ENCODE measurements around the gene MPPED2.

MPPED2 gene

GRCh38 chr11:30511408-30511807 lies 74.7 kb downstream of the MPPED2 start:
- no peak for TF ChIP-seq CTCF (IDR thresholded peaks at IDR 0.05)
- Histone ChIP-seq H3K79me2 (no peaks in the 10 kb centered on the region), H3K27me3 (ENCODE audit: control insufficient read depth, insufficient read depth, low read length) (no peaks in the 10 kb centered on the region), H3K9me3 (ENCODE audit: control insufficient read depth, low read length) (no peaks in the 10 kb centered on the region), H3K9ac (no peak overlapping the region), H3K36me3 (ENCODE audit: control insufficient read depth, insufficient read depth, low read length) (no peaks in the 10 kb centered on the region), H3K27ac (no peak overlapping the region), H3K4me2 (ENCODE audit: low read length) (no peak overlapping the region), H3K4me3 (ENCODE audit: low read depth, low read length) (no peak overlapping the region), H2AFZ (no peak overlapping the region), H3K4me1 (no peaks in the 10 kb centered on the region)

- Histone ChIP-seq H3K4me1 (no peaks in the 10 kb centered on the region), H3K27ac (no peak overlapping the region), H3K79me2 (no peaks in the 10 kb centered on the region), H3K9ac (no peak overlapping the region), H3K27me3 (ENCODE audit: control insufficient read depth, insufficient read depth, low read length) (no peaks in the 10 kb centered on the region), H3K4me3 (ENCODE audit: low read depth, low read length) (no peak overlapping the region), H2AFZ (no peak overlapping the region), H3K4me2 (ENCODE audit: low read length) (no peak overlapping the region), H3K36me3 (ENCODE audit: control insufficient read depth, insufficient read depth, low read length) (no peaks in the 10 kb centered on the region), H3K9me3 (ENCODE audit: control insufficient read depth, low read length) (no peaks in the 10 kb centered on the region)
- no peak for TF ChIP-seq CTCF (IDR thresholded peaks at IDR 0.05)
Measured at GRCh38 chr11:30510750-30511149, 75.4 kb downstream of the MPPED2 start.

GRCh38 chr11:30509364-30509763 lies 76.8 kb downstream of the MPPED2 start:
- Histone ChIP-seq H3K27ac (no peak overlapping the region), H3K9ac (no peak overlapping the region), H3K9me3 (ENCODE audit: control insufficient read depth, low read length) (no peaks in the 10 kb centered on the region), H3K36me3 (ENCODE audit: control insufficient read depth, insufficient read depth, low read length) (no peaks in the 10 kb centered on the region), H3K4me1 (no peaks in the 10 kb centered on the region), H3K27me3 (ENCODE audit: control insufficient read depth, insufficient read depth, low read length) (no peaks in the 10 kb centered on the region), H2AFZ (no peak overlapping the region), H3K4me3 (ENCODE audit: low read depth, low read length) (no peak overlapping the region), H3K4me2 (ENCODE audit: low read length) (no peak overlapping the region), H3K79me2 (no peaks in the 10 kb centered on the region)
- TF ChIP-seq CTCF (IDR thresholded peaks at IDR 0.05) = no peak

GRCh38 chr11:30508594-30508993 lies 77.6 kb downstream of the MPPED2 start:
- H3K4me3 ChIP-seq (ENCODE audit: low read depth, low read length) = no peak overlapping the region
- H2AFZ ChIP-seq = no peak overlapping the region
- no peak overlapping the region for H3K4me2 ChIP-seq (ENCODE audit: low read length)
- H3K27me3 ChIP-seq (ENCODE audit: control insufficient read depth, insufficient read depth, low read length) = no peaks in the 10 kb centered on the region
- H3K9ac ChIP-seq = no peak overlapping the region
- no peaks in the 10 kb centered on the region for H3K4me1 ChIP-seq
- H3K79me2 ChIP-seq = no peaks in the 10 kb centered on the region
- no peaks in the 10 kb centered on the region for H3K9me3 ChIP-seq (ENCODE audit: control insufficient read depth, low read length)
- no peak overlapping the region for H3K27ac ChIP-seq
- TF ChIP-seq CTCF (IDR thresholded peaks at IDR 0.05) = no peak
- no peaks in the 10 kb centered on the region for H3K36me3 ChIP-seq (ENCODE audit: control insufficient read depth, insufficient read depth, low read length)

DNA sequence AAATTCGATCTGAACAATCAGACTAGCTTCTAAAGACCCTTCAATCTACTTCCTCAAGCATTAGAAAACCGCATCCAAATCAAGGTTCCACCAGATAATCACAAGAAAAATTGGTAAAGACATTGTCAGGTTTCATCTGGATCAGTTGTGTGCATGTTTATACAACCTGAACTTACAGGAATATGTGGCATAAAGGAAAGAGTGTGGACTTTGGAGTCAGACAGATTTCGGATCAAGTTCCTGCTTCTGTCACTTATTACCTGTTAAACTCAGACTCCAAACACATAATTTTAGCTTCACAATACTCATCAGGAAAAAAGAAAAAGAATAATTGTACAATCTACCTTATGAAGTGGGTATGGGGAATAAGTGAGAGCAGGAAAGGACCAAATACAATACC lies 80.5 kb downstream of the MPPED2 start:
- Histone ChIP-seq H2AFZ (no peak overlapping the region), H3K79me2 (no peaks in the 10 kb centered on the region), H3K9ac (no peak overlapping the region), H3K4me3 (ENCODE audit: low read depth, low read length) (no peak overlapping the region), H3K36me3 (ENCODE audit: control insufficient read depth, insufficient read depth, low read length) (no peaks in the 10 kb centered on the region), H3K4me2 (ENCODE audit: low read length) (no peak overlapping the region), H3K4me1 (no peaks in the 10 kb centered on the region), H3K27me3 (ENCODE audit: control insufficient read depth, insufficient read depth, low read length) (no peaks in the 10 kb centered on the region), H3K9me3 (ENCODE audit: control insufficient read depth, low read length) (no peaks in the 10 kb centered on the region), H3K27ac (no peak overlapping the region)
- no peak for TF ChIP-seq CTCF (IDR thresholded peaks at IDR 0.05)

All from parathyroid adenoma (tissue), 2 donors.